SK-N-SH treated with all-trans-retinoic acid at 6 μM for 48 hours (cell line): ENCODE data around the gene RAB33A.

Experiments used
- ATAC-seq: fragments of 200-7000 bp; cut with Tn5 transposase; 3 replicates; pipeline ENCODE4 v1.9.1; 2020; ENCODE audit warnings: mild to moderate bottlenecking, moderate library complexity
- ARNTL ChIP-seq: fragments of 450-650 bp; formaldehyde crosslinking; IDR thresholded peaks from 2 replicates; pipeline ENCODE4 v1.5.0; 2020; ENCODE audit warnings: low read depth, mild to moderate bottlenecking, moderate library complexity, borderline replicate concordance
- BACH2 ChIP-seq: fragments of 250-450 bp; sonication (Bioruptor Pico); IDR thresholded peaks from 2 replicates; pipeline ENCODE4 v1.9.0; 2021; ENCODE audit warnings: mild to moderate bottlenecking, borderline replicate concordance
- CSDC2 ChIP-seq: fragments of 250-450 bp; sonication (Bioruptor Pico); IDR thresholded peaks from 2 replicates; pipeline ENCODE4 v1.5.0; 2020; ENCODE audit warnings: mild to moderate bottlenecking, moderate library complexity
- ESRRG ChIP-seq: fragments of 250-450 bp; sonication (Bioruptor Pico); IDR thresholded peaks from 2 replicates; pipeline ENCODE4 v1.6.1; 2021; ENCODE audit warnings: mild to moderate bottlenecking
- GLIS3 ChIP-seq: fragments of 250-450 bp; sonication (Bioruptor Pico); IDR thresholded peaks from 2 replicates; pipeline ENCODE4 v1.5.0; 2020; ENCODE audit warnings: mild to moderate bottlenecking, moderate library complexity
- ISL1 ChIP-seq: fragments of 250-450 bp; sonication (Bioruptor Pico); IDR thresholded peaks from 2 replicates; pipeline ENCODE4 v2.1.2; 2022; ENCODE audit warnings: mild to moderate bottlenecking, moderate library complexity
- OSR1 ChIP-seq: fragments of 250-450 bp; sonication (Bioruptor Pico); IDR thresholded peaks from 2 replicates; pipeline ENCODE4 v1.8.0; 2022; ENCODE audit warnings: moderate library complexity, mild to moderate bottlenecking, inconsistent platforms
- POU6F1 ChIP-seq: fragments of 250-450 bp; sonication (Bioruptor Pico); IDR thresholded peaks from 2 replicates; pipeline ENCODE4 v1.8.0; 2021; ENCODE audit warnings: low read depth, mild to moderate bottlenecking, moderate library complexity, borderline replicate concordance
- PPARA ChIP-seq: fragments of 250-450 bp; sonication (Bioruptor Pico); IDR thresholded peaks from 2 replicates; pipeline ENCODE4 v1.5.0; 2020; ENCODE audit warnings: mild to moderate bottlenecking, borderline replicate concordance
- RARB ChIP-seq: fragments of 250-450 bp; sonication (Bioruptor Pico); IDR thresholded peaks from 2 replicates; pipeline ENCODE4 v1.8.0; 2021; ENCODE audit warnings: mild to moderate bottlenecking, moderate library complexity
- TCF4 ChIP-seq: fragments of 250-450 bp; sonication (Bioruptor Pico); IDR thresholded peaks from 2 replicates; pipeline ENCODE4 v1.8.0; 2021; ENCODE audit warnings: mild to moderate bottlenecking, moderate library complexity, borderline replicate concordance
- TOX ChIP-seq: fragments of 250-450 bp; sonication (Bioruptor Pico); IDR thresholded peaks from 2 replicates; pipeline ENCODE4 v1.8.0; 2021; ENCODE audit warnings: mild to moderate bottlenecking, moderate library complexity, borderline replicate concordance
- ZC3H10 ChIP-seq: fragments of 250-450 bp; sonication (Bioruptor Pico); IDR thresholded peaks from 2 replicates; pipeline ENCODE4 v1.5.1; 2021; ENCODE audit warnings: mild to moderate bottlenecking, moderate library complexity
- ZFP3 ChIP-seq: fragments of 250-450 bp; sonication (Bioruptor Pico); IDR thresholded peaks from 2 replicates; pipeline ENCODE4 v1.5.0; 2020; ENCODE audit warnings: mild to moderate bottlenecking, moderate library complexity
- ZFP30 ChIP-seq: fragments of 450-650 bp; formaldehyde crosslinking; IDR thresholded peaks from 2 replicates; pipeline ENCODE4 v1.5.0; 2022; ENCODE audit warnings: mild to moderate bottlenecking, moderate library complexity
- ZNF565 ChIP-seq: fragments of 450-650 bp; formaldehyde crosslinking; conservative IDR thresholded peaks from 2 replicates; pipeline ENCODE4 v1.5.0; 2020; ENCODE audit warnings: low read depth, mild to moderate bottlenecking, moderate library complexity
- ZNF8 ChIP-seq: fragments of 450-650 bp; formaldehyde crosslinking; IDR thresholded peaks from 2 replicates; pipeline ENCODE4 v1.5.0; 2020; ENCODE audit warnings: mild to moderate bottlenecking, moderate library complexity
- TF ChIP-seq, protein P1 (sequence below): fragments of 250-450 bp; sonication (Bioruptor Pico); IDR thresholded peaks from 2 replicates; pipeline ENCODE4 v1.8.0; 2020; ENCODE audit warnings: mild to moderate bottlenecking, moderate library complexity, borderline replicate concordance
- TF ChIP-seq, protein P2 (sequence below): fragments of 250-450 bp; sonication (Bioruptor Pico); IDR thresholded peaks from 2 replicates; pipeline ENCODE4 v1.5.1; 2021; ENCODE audit warnings: mild to moderate bottlenecking, moderate library complexity
- TF ChIP-seq, protein P3 (sequence below): fragments of 250-450 bp; sonication (Bioruptor Pico); IDR thresholded peaks from 2 replicates; pipeline ENCODE4 v1.5.0; 2020; ENCODE audit warnings: mild to moderate bottlenecking, moderate library complexity

RAB33A gene

DNA sequence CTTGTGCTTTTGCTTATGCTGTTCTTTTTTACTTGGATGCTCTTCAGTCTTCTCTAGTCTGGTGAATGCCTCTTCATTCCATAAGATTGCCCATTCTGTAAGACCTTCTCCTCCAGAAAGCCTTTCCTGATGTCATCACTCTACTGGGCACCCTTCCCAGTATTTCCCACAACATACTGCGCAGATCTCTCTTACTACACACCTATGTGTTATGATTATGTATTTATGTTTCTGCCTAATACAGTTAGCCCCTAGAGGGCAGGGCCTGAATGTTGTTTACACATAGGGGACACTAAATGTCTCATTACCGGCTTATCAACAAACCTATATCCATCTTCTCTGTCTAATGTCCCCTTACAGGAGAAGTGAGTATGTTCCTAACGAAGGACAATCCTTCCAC is 27.3 kb upstream of the RAB33A start:
- TF ChIP-seq TOX (CRISPR knock-in tag) (no peak), PPARA (CRISPR knock-in tag) (no peak), OSR1 (CRISPR knock-in tag) (no peak), ZNF8 (no peak), ISL1 (CRISPR knock-in tag) (no peak), TCF4 (no peak), GLIS3 (CRISPR knock-in tag) (no peak), ZFP3 (CRISPR knock-in tag) (no peak), ZNF565 (CRISPR knock-in tag) (no peak)
- TF ChIP-seq, protein P1, sequence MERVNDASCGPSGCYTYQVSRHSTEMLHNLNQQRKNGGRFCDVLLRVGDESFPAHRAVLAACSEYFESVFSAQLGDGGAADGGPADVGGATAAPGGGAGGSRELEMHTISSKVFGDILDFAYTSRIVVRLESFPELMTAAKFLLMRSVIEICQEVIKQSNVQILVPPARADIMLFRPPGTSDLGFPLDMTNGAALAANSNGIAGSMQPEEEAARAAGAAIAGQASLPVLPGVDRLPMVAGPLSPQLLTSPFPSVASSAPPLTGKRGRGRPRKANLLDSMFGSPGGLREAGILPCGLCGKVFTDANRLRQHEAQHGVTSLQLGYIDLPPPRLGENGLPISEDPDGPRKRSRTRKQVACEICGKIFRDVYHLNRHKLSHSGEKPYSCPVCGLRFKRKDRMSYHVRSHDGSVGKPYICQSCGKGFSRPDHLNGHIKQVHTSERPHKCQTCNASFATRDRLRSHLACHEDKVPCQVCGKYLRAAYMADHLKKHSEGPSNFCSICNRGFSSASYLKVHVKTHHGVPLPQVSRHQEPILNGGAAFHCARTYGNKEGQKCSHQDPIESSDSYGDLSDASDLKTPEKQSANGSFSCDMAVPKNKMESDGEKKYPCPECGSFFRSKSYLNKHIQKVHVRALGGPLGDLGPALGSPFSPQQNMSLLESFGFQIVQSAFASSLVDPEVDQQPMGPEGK (CRISPR knock-in tag): no peak
- TF ChIP-seq, protein P2, sequence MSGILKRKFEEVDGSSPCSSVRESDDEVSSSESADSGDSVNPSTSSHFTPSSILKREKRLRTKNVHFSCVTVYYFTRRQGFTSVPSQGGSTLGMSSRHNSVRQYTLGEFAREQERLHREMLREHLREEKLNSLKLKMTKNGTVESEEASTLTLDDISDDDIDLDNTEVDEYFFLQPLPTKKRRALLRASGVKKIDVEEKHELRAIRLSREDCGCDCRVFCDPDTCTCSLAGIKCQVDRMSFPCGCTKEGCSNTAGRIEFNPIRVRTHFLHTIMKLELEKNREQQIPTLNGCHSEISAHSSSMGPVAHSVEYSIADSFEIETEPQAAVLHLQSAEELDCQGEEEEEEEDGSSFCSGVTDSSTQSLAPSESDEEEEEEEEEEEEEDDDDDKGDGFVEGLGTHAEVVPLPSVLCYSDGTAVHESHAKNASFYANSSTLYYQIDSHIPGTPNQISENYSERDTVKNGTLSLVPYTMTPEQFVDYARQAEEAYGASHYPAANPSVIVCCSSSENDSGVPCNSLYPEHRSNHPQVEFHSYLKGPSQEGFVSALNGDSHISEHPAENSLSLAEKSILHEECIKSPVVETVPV (CRISPR knock-in tag): no peak
- TF ChIP-seq, protein P3, sequence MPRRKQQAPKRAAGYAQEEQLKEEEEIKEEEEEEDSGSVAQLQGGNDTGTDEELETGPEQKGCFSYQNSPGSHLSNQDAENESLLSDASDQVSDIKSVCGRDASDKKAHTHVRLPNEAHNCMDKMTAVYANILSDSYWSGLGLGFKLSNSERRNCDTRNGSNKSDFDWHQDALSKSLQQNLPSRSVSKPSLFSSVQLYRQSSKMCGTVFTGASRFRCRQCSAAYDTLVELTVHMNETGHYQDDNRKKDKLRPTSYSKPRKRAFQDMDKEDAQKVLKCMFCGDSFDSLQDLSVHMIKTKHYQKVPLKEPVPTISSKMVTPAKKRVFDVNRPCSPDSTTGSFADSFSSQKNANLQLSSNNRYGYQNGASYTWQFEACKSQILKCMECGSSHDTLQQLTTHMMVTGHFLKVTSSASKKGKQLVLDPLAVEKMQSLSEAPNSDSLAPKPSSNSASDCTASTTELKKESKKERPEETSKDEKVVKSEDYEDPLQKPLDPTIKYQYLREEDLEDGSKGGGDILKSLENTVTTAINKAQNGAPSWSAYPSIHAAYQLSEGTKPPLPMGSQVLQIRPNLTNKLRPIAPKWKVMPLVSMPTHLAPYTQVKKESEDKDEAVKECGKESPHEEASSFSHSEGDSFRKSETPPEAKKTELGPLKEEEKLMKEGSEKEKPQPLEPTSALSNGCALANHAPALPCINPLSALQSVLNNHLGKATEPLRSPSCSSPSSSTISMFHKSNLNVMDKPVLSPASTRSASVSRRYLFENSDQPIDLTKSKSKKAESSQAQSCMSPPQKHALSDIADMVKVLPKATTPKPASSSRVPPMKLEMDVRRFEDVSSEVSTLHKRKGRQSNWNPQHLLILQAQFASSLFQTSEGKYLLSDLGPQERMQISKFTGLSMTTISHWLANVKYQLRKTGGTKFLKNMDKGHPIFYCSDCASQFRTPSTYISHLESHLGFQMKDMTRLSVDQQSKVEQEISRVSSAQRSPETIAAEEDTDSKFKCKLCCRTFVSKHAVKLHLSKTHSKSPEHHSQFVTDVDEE (CRISPR knock-in tag): no peak
- no peak; the same call in 2 of the 3 replicates for ATAC-seq

- ATAC-seq: no peak
- no peak for TF ChIP-seq TOX (CRISPR knock-in tag)
- no peak for TF ChIP-seq ZC3H10
- no peak for TF ChIP-seq RARB (CRISPR knock-in tag)
- no peak for TF ChIP-seq GLIS3 (CRISPR knock-in tag)
- no peak for TF ChIP-seq ISL1 (CRISPR knock-in tag)
- TF ChIP-seq PPARA (CRISPR knock-in tag): no peak
- TF ChIP-seq ESRRG: no peak
- TF ChIP-seq POU6F1: no peak
- no peak for TF ChIP-seq OSR1 (CRISPR knock-in tag)
- no peak for TF ChIP-seq ZNF565 (CRISPR knock-in tag)
- no peak for TF ChIP-seq CSDC2 (CRISPR knock-in tag)
- no peak for TF ChIP-seq ZFP3 (CRISPR knock-in tag)
- TF ChIP-seq ARNTL (CRISPR knock-in tag): no peak
- TF ChIP-seq, protein P3 (CRISPR knock-in tag): no peak
- TF ChIP-seq, protein P1 (CRISPR knock-in tag): no peak
- TF ChIP-seq BACH2 (CRISPR knock-in tag): no peak
- no peak for TF ChIP-seq ZFP30 (CRISPR knock-in tag)
These were observed 26.6 kb upstream of the RAB33A start for GRCh38 chrX:130145123-130145522.
